HG02852 (cell line): Measurements from ENCODE around the gene ZBTB24.

ENCODE experiments used
- ATAC-seq: cut with Tn5 transposase; IDR thresholded peaks from one replicate; pipeline ENCODE4 v1.9.1; 2021; ENCODE audit warnings: mild to moderate bottlenecking, moderate library complexity; ENCODE audit not compliant: unreplicated experiment

ZBTB24 gene

DNA sequence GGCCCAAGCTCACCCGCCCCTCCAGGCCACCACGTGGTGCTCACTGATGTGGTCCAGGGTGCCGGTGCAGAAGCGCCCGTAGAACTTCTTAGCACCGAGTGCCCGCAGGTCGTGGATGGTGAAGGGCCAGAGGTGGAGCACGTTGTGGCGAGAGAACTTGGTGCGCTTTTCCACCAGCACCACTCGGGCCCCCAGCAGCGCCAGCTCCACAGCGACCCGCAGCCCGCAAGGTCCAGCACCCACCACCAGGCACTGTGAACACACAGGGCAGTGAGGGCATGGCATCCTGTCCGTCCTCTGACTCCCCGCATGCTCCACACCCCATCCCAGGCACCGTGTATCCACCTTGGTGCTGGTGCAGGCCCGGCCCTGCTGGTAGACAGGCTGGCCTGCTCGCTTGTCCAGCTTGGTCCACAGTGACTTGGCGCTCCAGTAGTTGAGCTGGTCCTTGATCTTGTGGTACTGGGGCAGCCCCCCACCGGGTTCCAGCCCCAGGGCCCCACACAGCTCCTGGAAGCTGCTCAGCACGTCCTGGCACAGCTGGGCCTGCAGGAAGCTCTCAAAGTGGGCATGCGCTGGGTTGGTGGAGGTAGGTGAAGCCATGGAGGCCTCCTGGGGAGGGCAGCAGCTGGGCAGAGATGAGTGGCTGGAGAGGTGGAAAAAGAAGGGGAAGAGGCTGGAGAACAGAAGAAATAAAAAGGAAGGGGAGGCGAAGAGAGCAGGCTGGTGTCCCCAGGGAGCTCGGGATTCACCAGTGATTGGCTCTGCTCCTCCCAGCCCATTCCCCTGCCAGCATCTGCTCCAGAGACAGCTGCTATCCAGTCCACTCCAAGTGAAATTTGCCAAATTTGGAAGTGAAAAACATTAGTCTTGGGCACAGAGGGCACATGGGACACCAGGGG is 29.2 kb downstream of the ZBTB24 start:
- ATAC-seq: no peak

DNA sequence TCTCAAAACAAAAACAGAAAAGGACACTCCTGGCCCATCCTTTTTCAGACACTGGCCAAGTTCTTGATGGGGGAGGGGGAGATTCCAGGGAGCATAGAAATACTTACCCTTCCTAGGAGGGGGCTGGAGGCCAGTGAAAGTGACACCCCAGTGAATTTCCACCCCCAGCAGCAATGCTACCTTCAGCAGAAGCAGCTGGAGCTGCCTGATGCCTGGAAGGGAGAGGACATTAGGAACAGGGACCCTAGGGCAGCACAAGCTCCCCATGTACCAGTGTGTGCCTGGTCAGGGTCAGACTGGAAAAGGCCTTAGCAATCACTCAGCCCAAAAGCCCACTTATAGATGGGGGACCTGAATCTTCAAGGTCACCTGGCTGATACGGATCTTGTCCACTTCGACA is 29.9 kb downstream of the ZBTB24 start:
- ATAC-seq: no peak

DNA sequence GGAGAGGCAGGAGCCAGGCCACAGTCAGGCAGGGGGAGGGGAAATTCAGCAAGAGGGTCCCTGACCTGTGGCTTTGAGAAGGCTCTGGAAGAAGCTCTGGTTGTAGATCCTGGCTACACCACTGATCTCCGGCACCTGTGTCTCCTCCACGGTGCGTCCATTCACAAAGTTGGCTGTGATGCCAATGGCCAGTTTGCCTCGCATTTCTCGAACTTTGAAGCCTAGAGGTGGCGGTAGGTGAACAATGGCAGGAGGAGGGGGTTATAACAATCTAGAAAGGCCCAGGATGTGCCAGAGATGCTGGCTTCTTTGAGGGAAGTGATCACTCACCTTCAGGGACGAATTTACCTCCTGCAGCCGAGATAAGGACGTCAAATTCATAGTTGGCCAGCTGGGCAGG is 30.8 kb downstream of the ZBTB24 start:
- ATAC-seq: no peak

DNA sequence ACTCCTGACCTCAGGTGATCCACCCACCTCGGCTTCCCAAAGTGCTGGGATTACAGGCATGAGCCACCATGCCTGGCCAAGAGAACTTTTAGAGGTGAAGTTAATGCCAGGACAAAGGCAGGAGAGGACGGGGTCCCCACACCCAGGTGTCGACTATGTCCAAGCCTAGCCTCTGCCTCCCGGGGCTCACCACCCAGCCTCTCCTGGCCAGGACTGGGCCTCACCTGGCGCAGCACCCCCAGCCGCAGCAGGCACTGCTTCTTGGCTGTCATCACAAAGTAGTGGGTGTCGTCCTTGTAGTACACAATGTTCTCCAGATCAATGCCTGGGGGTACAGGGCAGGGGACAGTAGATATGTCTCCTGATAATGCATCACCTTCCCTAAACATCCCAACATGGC is 31.6 kb downstream of the ZBTB24 start:
- no peak for ATAC-seq

DNA sequence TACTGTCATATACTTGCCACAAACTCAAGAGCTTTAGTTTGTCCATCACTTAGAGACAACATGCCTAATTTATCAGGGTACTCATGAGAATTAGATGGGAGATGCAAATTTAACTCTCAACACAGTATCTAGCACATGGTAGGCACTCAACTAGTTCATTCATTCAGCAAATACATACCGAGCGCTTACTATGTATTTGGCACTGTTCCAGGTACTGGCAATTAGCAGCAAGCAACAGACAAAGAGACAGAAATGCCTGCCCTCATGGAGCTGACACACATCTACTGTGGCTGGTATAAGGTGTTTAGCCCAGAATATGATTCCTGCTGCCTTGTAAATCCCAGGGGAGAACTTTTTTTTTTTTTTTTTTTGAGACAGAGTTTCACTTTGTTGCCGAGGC is 32.2 kb downstream of the ZBTB24 start:
- ATAC-seq: no peak

DNA sequence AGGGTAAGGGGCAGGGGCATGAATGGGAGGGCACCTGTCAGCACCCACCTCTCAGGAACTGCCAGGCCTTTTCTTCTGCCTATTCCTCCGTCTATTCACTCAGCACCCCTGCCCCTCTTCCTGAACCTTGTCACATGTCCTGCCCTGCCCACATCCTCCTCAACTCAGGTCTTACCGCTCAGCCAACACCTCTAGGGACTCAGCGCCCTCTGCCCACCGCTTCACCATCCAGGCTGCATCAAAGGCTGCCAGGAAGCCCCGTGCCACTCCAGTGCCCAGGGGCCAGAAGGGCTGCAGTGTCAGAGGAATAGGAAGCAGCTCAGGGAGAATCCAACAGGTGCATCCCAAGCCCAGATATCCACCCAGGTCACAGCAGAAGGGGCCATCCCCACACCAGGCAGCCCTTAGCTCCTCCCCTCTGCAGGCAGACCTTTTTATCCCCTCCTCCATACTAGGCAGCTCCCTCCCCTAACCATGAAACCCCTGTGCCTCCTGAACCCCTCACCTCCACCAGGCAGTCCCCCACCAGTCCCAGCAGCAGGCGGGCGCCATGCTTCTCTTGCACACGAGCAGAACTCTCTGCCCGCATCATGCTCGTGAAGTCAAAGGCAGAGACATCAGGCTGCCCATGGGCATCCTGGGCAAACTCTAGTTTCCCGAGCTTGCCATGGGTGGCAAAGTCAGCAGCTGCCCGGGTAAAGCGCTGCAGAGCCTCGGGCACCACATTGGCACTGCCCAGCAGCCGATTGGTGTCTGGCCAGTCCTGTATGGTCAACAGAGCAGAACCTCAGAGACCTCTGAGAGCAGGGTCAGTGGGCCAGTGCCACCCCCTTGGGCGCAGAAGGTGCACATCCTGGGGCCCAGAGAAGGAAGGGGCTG is 33.0 kb downstream of the ZBTB24 start:
- no peak for ATAC-seq

DNA sequence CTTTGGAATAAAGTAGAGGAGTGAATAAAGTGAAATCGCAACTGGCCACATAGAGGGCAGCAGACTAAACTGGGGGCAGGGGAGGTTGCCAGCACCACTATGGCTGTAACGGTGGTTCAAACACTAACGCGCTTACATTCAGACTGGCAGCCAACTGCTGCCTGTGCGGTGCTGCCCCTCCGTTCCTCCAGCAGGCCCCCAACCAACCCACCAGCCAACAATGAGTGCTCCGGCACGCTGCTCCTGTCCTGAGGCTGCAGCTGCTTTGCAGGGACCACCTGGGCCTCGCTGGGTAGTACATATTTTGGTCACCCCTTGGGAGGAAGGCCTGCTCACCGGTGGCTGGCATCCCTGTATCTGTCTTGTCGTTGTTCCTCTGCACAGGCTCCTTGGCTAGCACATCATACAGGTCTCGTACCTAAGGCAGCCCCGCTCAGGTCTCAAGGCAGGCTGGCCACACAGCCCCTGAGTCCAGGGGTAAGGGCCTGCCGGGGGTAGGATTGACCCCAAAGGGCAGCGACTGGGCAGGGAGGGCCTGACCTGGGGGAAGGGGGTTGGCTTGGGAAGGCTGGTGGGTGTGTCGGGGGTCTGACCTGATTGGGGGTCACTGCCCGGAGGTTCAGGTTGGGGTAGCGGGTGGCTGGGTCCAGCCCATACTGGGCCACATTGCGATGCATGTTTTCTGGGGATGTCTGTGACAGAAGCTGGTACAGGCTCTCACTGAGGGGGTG is 33.8 kb downstream of the ZBTB24 start:
- no peak for ATAC-seq

DNA sequence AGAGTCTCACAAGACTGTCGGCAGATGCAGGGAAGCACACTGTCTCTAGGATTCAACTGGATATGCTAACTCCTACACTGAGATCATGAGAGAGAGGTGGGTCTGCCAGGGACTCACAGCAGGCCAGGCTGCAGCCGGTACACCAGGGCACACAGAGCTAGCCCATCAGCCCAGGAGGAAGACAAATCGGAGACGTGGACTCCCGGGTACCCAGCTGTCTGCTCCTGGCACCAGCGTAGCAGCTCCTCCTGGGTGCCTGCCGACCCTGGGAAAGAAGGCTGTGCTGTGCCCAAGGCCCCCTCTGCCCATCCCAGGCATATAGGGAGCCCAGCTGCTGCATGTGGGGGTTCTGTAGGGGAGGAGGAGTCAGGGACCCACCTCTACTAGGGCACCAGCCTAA is 34.4 kb downstream of the ZBTB24 start:
- no peak for ATAC-seq

DNA sequence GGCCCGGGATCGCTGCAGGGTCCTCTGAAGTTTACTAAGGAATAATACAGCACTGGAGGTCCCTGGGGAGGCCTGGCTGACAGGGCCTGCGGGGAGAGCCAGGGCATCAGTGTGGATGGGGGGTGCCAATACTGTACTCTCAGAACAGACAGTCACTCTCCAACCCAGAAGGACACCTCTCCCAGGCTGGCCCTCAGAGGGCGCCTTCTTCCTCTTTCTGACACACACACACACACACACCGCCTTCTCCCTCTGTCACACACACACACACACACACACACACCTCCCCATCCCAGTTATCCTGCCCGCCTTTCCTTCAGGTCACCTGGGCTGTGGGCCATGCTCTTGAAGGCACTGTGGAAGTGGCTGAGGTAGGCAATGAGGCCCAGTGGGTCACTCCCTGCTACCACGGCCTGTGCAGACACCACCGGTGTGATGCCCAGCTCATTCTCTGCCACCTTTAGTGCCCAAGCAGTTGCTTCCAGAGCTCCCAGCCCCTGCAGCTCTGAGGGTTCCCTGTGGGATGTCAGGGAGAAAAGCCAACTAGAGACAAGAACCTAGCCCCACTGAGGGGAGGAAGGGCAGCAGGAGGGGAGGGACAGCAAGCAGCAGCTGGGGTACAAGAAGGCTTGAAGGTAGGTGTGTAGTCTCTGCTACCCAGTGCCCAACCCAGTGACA is 35.0 kb downstream of the ZBTB24 start:
- no peak for ATAC-seq

DNA sequence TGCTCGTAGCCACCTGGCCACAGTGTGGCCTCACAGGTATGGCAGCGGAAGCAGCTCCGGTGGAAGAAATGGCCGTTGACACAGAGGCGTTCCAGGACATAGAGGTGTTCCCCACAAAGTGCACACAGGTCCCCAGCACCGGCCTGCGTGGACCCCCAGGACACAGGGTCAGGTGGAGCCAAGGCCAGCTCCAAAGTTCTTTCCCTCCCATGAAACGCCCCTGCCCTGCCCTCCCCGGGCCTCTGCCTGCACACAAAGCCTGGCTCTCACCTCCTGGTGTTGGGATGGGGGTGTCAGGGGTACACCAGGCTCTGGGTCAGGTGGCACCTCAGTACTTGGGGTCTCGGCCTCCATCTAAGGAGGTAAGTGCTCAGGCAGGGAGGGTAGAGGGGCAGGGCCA is 35.9 kb downstream of the ZBTB24 start:
- ATAC-seq: no peak

DNA sequence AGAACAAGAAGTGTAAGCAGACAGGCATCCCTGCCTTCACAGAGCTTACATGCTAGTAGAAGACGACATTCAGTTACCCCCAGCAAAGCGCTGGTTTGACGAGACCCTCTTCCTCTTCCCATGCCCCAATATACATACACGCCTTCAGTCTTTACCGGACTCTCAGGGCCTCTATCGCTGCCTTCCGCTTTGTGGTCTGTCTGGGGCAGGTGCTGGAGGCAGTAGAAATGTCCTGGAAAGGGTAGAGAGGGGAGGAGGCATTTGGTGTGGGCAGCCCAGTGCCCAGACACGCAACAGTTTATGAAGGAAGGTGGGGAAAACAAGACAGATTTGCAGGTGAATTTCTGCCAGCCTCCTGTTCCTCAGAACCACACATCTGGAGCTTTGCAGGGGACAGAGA is 36.5 kb downstream of the ZBTB24 start:
- no peak for ATAC-seq

DNA sequence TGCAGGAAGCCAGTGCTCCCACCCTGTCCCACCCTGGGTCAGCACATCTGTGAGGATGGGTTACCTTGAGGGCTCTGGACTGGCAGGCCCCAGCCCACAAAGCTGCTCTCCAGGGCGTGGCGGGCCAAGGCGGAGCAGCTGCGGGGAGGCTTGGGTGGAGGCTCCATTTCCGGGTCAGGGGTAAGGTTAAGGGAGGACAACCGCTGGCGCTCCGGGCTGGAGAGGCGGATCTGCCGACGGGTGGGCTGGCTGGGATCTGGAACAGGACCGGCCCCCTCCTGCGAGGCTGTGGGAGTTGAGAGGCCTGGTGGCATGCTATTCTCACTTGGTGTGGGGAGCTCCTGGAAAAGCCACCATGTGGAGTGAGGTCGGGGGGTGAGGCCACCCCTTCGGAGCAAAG is 36.9 kb downstream of the ZBTB24 start:
- ATAC-seq: no peak

DNA sequence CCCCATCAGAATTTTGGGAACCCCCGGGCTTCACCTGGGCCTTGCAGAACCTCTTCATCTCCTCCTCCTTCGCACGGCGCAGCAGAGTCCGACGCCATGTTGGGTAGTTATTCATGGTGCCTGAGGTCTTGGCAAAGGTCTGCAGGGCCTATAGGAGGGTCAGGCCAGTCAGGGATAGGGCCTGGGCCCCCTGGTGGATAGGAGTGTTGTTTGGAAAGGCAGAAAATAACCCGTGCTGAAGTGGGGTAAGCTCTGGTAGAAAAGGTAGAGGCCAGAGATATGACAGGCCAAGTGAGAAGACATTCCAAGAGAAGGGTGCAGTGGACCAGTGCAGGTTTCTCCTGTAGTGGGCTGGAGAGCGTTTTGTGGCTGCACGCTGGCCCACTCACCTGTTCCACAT is 37.6 kb downstream of the ZBTB24 start:
- ATAC-seq: no peak

DNA sequence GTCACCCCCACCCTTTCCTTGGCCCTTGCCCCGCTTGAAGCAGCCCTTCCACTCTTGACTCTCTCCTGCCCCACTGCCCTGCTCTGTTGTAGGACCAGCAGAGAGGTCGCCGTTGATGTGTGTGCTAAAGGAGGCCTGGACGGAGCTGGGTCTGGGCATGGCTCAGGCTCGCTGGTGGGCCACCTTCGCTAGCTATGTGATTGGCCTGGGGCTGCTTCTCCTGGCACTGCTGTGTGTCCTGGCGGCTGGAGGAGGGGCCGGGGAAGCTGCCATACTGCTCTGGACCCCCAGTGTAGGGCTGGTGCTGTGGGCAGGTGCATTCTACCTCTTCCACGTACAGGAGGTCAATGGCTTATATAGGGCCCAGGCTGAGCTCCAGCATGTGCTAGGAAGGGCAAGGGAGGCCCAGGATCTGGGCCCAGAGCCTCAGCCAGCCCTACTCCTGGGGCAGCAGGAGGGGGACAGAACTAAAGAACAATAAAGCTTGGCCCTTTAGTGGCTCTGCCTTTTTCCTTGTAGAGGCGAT is 39.5 kb downstream of the ZBTB24 start:
- no peak for ATAC-seq

DNA sequence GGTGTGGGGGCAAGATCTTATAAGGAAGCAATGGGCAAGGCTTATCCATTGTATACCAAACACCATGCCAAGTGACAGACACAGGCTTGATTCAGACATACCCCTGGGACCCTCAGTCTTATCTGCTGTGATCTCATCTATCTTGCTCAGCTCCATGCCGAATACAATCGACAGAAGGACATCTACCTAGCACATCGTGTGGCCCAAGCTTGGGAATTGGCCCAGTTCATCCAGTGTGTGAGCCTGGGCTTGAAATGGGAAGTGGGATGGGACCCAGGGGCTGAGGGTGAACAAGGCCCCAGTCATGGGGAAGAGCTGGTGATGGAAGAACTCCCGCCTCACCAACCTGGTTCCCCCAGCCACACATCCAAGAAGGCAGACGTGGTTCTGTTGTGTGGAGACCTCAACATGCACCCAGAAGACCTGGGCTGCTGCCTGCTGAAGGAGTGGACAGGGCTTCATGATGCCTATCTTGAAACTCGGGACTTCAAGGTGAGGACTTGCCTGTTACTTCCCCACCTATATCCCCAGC is 40.6 kb downstream of the ZBTB24 start:
- ATAC-seq: no peak

DNA sequence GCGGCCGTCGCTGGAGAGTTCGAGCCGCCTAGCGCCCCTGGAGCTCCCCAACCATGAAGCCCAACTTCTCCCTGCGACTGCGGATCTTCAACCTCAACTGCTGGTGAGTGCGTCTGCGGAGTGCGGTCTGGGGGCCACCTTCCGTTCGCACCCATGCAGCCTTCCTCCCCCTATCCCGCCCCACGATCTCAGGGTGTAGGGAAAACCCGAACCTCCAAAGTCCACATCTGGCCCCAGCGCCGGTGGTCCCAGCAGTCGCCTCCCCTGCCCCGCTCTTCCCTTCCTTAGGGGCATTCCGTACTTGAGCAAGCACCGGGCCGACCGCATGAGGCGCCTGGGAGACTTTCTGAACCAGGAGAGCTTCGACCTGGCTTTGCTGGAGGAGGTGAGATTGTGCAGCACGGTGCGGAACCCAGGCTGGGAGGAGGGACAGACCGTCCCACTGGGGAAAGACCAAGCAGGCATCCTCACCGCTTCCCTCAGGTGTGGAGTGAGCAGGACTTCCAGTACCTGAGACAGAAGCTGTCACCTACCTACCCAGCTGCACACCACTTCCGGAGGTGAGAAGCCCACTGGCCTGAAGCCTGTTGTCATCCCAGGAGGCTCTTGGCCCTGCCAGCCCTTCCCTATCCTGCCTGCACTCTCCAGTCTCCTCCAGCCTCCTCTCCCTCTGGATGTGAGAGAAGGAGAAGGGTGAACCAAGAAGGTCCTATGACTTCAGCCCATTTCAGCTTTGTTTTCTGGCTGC is 41.8 kb downstream of the ZBTB24 start:
- peak; percentile 29 for ATAC-seq

DNA sequence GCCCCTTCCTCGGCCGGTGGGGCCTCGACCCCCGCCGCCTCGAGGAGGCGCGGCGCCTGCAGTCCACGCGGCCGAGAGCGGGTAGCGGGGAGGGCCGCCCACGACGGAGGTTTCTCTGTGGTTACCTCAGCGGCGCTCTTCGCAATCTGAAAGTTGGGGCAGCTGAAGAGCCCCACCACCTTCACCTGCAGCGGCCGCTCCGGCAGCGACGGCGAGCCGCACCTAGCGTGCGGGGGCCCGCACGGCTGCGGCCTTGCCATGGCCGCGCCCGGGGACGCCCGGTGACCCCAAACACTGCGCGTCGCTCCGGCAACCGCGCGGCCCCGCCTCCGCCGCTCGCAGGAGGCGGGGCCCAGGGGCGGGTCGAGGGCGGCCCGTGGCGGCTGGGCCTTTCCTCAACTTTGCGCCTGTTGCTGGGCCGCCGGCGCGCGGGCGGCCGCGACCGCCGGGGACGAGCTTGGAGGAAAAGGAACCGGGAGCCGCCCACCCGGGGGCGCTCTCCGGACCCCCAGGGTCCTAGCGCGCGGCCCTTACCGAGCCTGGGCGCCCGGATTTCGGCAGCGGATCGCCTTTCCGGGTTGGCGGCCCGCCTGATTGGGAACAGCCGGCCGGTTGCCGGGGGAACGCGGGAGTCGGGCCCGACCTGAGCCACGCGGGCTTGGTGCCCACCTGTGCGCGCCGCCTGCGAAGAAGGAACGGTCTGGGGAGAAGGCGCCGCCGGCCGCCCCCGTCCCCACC is 42.5 kb downstream of the ZBTB24 start, which contains the start of the genes PPIL6 and SMPD2:
Gene PPIL6, minus strand, starts transcription at position 298 of the 738 bp plus-strand sequence. Its CDS starts 38 bp downstream, at position 260.
Gene SMPD2, plus strand, starts transcription at position 394 of the 738 bp plus-strand sequence. CDS start 398 bp downstream, outside the sequence.
- ATAC-seq: peak; percentile 89

DNA sequence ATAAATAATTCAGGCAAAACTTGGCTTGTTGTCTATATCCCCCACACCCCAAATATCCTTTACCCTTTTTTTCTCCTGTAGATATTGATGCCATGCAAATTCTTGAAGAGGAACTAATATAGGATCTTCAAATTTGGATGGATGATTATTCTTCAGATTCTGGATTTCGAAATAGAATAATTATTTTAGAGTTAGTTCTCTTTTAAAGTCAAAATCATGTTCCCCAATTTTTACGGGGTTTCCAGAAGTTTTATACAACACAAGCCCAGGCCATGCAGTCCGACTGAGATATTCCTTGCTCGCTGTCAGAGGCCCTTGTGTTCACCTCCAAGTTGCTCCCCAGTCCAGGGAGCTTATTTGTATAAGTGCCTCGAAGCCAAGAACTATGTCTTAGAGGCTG is 47.0 kb downstream of the ZBTB24 start:
- ATAC-seq: no peak

DNA sequence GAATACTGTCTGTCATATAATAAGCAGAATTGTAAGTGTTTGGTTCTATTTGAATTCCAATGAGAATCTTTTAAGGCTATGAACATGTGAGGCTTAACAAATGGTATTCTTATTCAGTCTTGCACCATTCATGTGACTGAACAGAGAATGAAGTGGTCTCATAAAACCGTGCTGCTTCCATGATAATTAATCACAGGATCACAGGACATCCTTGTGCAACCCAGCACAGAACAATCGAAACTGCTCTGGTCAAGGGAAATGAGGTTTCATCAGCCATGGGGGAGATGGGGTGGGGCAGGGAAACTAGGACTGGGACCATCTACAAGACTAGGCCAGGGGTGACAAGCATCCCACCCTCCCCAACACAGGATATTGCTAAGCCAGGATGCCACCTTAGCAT is 48.6 kb downstream of the ZBTB24 start:
- ATAC-seq: no peak
